Uterus (tissue), 2 donors: ENCODE data around the gene FAF1.

Experiments
- CTCF ChIP-seq, 4 experiments: fragments of 200-600 bp in 2 of 4; fragments of 450-650 bp in 2 of 4; sonication (generic) in 2 of 4; IDR thresholded peaks; one replicate each; pipeline ENCODE4 v1.5.1; 2016 to 2019; ENCODE audit warnings: antibody characterized with exemption in 4 of 4, mild to moderate bottlenecking in 2 of 4, moderate library complexity in 1 of 4
- POLR2A ChIP-seq, 2 donors: fragments of 450-650 bp; IDR thresholded peaks; one replicate each; pipeline ENCODE4 v1.6.1; 2016; ENCODE audit warnings: antibody characterized with exemption in 2 of 2, mild to moderate bottlenecking in 1 of 2, moderate library complexity in 1 of 2

- TF ChIP-seq CTCF (IDR thresholded peaks at IDR 0.05) (no peak), POLR2A (IDR thresholded peaks at IDR 0.05) (no peak)
Measured at GRCh38 chr1:50701706-50702317, 258.3 kb downstream of the FAF1 start.
